HG03196 (cell line): ENCODE measurements around the gene CUZD1.

Experiments
- ATAC-seq: cut with Tn5 transposase; IDR thresholded peaks from one replicate; pipeline ENCODE4 v1.9.1; 2021; ENCODE audit not compliant: unreplicated experiment

CUZD1 gene

GRCh38 chr10:122821808-122822207 lies 23.8 kb downstream of the CUZD1 start:
- no peak for ATAC-seq

- no peak for ATAC-seq
Observed at GRCh38 chr10:122815458-122815857, 30.2 kb downstream of the CUZD1 start.

- ATAC-seq, result no peak
Observed at GRCh38 chr10:122814493-122814892, 31.2 kb downstream of the CUZD1 start.

GRCh38 chr10:122812751-122813150 lies 32.9 kb downstream of the CUZD1 start:
- ATAC-seq, result no peak

GRCh38 chr10:122802282-122802681 lies 43.4 kb downstream of the CUZD1 start:
- ATAC-seq, result no peak

GRCh38 chr10:122798704-122799231 lies 46.9 kb downstream of the CUZD1 start:
- ATAC-seq, result no peak

GRCh38 chr10:122796796-122797195 lies 48.9 kb downstream of the CUZD1 start:
- ATAC-seq, result no peak

- no peak for ATAC-seq
Observed at GRCh38 chr10:122795924-122796323, 49.7 kb downstream of the CUZD1 start.

- no peak for ATAC-seq
Observed at GRCh38 chr10:122786269-122786668, 59.4 kb downstream of the CUZD1 start.

- no peak for ATAC-seq
Observed at GRCh38 chr10:122782911-122783310, 62.7 kb downstream of the CUZD1 start.
